HL-60 (cell line): Measurements from ENCODE around the gene NELFE.

Source experiments
- DNase-seq, 2 experiments: peaks; one replicate each; pipeline ENCODE4 v3.0.0-alpha.2; 2010 to 2020; ENCODE audit warnings: low read depth in 1 of 2, low spot score in 1 of 2
- H3K27ac ChIP-seq: fragments of 250-450 bp; sonication (Bioruptor Pico); replicated peaks from 2 replicates; pipeline ENCODE4 v1.5.1; 2020; ENCODE audit warnings: mild to moderate bottlenecking, moderate library complexity
- H3K27me3 ChIP-seq: fragments of 250-450 bp; sonication (Bioruptor Pico); 2 replicates; pipeline ENCODE4 v1.5.1; 2021; ENCODE audit warnings: mild to moderate bottlenecking, moderate library complexity; ENCODE audit not compliant: insufficient read depth, poor library complexity, severe bottlenecking
- H3K4me3 ChIP-seq: replicated peaks from 2 replicates; pipeline ENCODE4 v1.5.1; 2011; ENCODE audit warnings: mild to moderate bottlenecking, control low read depth, low read length; ENCODE audit not compliant: insufficient read depth
- GABPA ChIP-seq: IDR thresholded peaks from 2 replicates; pipeline ENCODE4 v1.6.1; 2012; ENCODE audit warnings: low read depth
- POLR2AphosphoS5 ChIP-seq: IDR thresholded peaks from 2 replicates; pipeline ENCODE4 v1.6.1; 2012; ENCODE audit warnings: low read depth
- REST ChIP-seq: IDR thresholded peaks from 2 replicates; pipeline ENCODE4 v1.6.1; 2012; ENCODE audit warnings: low read depth; ENCODE audit not compliant: insufficient replicate concordance
- SPI1 ChIP-seq: IDR thresholded peaks from 2 replicates; pipeline ENCODE4 v1.6.1; 2012; ENCODE audit warnings: low read depth, mild to moderate bottlenecking, borderline replicate concordance
- TF ChIP-seq, protein P1 (sequence below): IDR thresholded peaks from one replicate; pipeline ENCODE4 v1.5.1; 2011; ENCODE audit warnings: low read length, control low read depth, inconsistent platforms; ENCODE audit not compliant: insufficient read depth

The NELFE gene

DNA sequence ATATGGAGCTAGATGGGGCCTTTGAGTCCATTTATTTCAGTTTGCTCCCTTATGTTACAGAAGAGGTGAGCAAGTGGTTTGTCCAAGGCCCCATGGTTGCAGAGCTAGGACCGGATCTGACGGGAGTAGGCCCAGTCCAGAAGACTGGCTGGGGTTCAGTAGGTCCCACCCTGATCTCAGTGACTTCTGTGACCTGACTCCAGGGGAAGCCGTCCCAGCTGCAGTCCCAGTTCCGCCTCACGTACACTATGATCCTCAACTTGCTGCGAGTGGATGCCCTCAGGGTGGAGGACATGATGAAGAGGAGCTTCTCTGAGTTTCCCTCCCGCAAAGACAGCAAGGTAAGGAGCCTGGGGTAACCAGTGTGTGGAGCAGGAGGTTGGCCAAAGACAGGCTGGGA, 7.7 kb upstream of the NELFE start:
- Histone ChIP-seq H3K27me3 (no peaks in the 10 kb centered on the region), H3K27ac (no peak overlapping the region), H3K4me3 (no peak overlapping the region)
- no peak for DNase-seq
- TF ChIP-seq REST = no peak
- TF ChIP-seq SPI1 = no peak
- TF ChIP-seq GABPA = no peak
- TF ChIP-seq, protein P1, sequence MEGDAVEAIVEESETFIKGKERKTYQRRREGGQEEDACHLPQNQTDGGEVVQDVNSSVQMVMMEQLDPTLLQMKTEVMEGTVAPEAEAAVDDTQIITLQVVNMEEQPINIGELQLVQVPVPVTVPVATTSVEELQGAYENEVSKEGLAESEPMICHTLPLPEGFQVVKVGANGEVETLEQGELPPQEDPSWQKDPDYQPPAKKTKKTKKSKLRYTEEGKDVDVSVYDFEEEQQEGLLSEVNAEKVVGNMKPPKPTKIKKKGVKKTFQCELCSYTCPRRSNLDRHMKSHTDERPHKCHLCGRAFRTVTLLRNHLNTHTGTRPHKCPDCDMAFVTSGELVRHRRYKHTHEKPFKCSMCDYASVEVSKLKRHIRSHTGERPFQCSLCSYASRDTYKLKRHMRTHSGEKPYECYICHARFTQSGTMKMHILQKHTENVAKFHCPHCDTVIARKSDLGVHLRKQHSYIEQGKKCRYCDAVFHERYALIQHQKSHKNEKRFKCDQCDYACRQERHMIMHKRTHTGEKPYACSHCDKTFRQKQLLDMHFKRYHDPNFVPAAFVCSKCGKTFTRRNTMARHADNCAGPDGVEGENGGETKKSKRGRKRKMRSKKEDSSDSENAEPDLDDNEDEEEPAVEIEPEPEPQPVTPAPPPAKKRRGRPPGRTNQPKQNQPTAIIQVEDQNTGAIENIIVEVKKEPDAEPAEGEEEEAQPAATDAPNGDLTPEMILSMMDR = no peak
- no peak for TF ChIP-seq POLR2AphosphoS5

DNA sequence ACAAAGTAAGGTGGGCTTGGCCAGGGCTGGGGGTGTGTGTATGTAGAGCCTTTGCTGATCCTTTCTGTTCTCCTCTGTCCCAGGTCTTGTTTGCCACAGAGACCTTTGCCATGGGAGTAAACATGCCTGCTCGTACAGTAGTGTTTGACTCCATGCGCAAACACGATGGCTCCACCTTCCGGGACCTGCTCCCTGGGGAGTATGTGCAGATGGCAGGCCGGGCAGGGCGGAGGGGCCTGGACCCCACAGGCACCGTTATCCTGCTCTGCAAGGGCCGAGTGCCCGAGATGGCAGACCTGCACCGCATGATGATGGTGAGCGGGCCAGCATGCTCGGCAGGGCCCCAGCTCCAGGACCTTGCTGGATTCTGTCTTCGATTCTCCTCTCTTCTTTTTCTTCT, 6.9 kb upstream of the NELFE start:
- Histone ChIP-seq H3K27me3 (no peaks in the 10 kb centered on the region), H3K4me3 (no peak overlapping the region), H3K27ac (no peak overlapping the region)
- no peak for DNase-seq
- TF ChIP-seq GABPA (no peak), SPI1 (no peak), REST (no peak), POLR2AphosphoS5 (no peak)
- TF ChIP-seq, protein P1 = no peak

GRCh38 chr6:31963921-31964320, 5.2 kb upstream of the NELFE start:
- Histone ChIP-seq H3K27me3 (no peaks in the 10 kb centered on the region), H3K4me3 (no peak overlapping the region), H3K27ac (no peak overlapping the region)
- DNase-seq = no peak
- TF ChIP-seq, protein P1 = no peak
- TF ChIP-seq SPI1 (no peak), REST (no peak), POLR2AphosphoS5 (no peak), GABPA (no peak)
